GM20431 (cell line): ENCODE data around the gene ZFPM1.
"Not testable (repeated sequence)": the region's sequence is repeated elsewhere in the genome, so short reads cannot be mapped to it uniquely, and the experiment has no call there.

Source experiments
- in situ Hi-C: fragments of 300-500 bp; cut with MseI, MboI; formaldehyde crosslinking; loops from one replicate; pipeline ENCODE4 v1.15.0; 2020; ENCODE audit warnings: low sequenced_read_pairs; ENCODE audit not compliant: unreplicated experiment

ZFPM1 gene

GRCh38 chr16:88459366-88460073, 6.4 kb downstream of the ZFPM1 start:
- in situ Hi-C loops, result no loop called here

DNA sequence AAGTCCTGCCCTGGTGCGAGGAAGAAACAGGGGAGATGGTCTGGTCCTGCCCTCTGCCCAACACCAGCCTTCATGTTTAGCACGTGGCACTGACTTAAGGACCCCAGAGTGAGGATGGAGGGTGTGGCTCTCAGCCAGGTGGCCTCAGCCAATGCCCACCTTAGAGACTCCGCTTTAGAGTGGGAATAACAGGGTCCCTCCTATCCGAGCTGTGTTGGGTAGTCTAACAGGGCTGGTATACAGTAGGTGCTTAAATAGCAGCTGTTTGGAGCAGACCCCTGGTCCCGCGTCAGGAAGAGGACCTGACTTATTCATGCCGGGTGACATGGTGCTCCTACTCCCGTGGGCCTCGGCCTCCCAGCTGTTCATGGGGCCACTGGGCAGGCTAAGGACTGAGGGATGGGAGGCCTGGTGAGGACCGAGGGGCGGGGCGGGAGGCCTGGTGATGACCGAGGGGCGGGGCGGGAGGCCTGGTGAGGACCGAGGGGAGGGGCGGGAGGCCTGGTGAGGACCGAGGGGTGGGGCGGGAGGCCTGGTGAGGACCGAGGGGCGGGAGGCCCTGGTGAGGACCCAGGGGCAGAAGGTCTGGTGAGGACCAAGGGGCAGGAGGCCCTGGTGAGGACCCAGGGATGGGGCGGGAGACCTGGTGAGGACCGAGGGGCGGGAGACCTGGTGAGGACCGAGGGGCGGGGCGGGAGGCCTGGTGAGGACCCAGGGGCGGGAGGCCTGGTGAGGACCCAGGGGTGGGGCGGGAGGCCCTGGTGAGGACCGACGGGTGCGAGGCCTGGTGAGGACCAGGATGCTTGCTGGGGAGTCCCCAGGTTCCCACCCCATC, 7.6 kb downstream of the ZFPM1 start:
- in situ Hi-C loops, result no loop called here

DNA sequence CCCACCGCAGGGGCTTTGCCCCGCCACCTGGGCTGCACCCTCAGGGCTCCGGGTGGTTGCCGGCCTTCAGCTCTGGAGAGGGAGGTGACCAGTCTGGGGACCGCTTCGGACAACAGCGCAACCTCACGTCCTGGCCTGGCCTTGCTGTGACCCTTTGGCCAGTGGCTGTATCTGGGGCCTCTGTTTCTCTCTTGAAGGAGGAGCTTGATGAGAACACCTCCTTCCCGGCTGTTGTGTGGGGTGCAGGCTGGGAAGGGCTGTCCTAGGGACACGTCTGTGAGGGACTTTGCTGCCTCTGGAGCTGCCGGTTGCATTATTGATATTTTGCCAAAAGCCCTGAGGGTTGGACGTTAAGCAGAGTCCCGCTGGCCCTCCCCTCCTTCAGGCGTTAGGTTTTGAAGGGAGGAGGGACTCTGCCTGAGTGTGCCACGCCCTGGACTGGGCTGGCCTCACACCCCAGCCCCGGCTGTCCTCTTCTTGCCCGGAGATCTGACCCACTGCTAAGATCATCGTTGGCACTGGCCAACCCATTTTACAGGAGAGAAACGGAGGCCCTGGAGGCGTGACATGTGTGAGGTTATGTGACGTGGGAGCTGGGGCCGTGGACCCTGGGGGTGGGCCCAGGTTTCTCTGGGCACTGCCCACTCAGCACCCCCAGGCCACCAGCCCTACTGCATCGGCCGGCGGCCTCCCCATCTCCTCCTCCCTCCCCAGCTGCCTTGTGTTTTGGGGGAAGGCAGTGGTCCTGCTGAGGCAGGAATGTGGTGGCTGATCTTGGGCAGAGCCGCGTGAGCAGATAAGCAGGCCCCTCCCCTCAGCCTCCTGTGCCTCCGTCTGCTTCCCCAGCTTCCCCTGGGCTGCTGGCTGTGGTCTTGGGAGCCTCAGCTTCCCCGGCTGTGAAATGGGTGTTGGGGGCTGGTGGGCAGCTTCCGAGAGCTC, 8.5 kb downstream of the ZFPM1 start:
- in situ Hi-C loops, result no loop called here

DNA sequence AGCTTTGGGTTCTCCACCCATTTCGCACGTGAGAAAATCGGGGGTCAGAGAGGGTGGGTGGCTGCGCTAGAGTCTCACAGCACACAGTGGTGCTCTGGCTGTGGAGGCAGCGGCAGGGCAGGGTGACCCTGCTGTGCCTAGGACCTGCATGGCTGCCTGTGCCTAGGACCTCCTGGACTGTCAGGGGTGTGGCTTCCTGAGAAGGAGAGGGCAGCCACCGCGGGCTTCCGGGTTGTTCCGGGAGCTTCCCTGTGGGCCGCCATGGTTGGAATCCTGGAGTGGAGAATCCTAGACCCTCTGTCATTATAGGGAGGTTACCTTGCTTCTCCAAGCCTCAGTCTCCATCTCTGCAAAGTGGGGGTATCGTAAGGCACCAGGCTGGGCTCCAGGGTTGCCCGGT, 9.3 kb downstream of the ZFPM1 start:
- in situ Hi-C loops, result no loop called here

GRCh38 chr16:88463411-88463810, 10.3 kb downstream of the ZFPM1 start:
- in situ Hi-C loops, result no loop called here

- in situ Hi-C loops, result no loop called here
Observed at GRCh38 chr16:88464447-88465318, 11.6 kb downstream of the ZFPM1 start.

DNA sequence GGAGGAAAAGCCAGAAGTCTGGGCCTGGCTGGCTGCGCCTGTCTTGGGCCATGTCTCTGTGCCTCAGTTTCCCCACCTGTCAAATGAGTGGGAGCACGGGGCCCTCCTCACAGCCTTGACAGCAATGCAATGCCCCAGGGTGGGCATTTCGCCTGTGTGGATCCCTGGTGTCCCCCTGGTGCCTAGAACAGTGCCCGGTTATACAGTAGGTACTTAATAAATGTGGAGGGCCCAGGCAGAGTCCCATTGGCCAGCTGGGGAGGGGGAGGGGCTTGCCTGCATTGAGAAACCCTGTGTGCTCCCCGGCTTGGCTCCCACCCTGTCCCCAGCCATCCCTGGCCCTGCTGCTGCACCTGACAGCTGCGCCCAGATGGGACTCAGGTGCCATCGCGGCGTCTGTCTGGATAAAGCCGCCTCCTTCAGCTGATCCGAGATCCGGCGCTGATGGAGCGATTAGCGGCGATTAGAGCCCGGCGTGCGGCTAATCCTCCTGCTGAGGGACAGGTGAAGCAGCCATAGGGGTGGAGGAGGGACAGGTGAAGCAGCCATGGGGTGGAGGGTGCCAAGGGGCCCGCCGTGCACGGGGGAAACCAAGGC, 12.4 kb downstream of the ZFPM1 start:
- in situ Hi-C loops, result no loop called here

DNA sequence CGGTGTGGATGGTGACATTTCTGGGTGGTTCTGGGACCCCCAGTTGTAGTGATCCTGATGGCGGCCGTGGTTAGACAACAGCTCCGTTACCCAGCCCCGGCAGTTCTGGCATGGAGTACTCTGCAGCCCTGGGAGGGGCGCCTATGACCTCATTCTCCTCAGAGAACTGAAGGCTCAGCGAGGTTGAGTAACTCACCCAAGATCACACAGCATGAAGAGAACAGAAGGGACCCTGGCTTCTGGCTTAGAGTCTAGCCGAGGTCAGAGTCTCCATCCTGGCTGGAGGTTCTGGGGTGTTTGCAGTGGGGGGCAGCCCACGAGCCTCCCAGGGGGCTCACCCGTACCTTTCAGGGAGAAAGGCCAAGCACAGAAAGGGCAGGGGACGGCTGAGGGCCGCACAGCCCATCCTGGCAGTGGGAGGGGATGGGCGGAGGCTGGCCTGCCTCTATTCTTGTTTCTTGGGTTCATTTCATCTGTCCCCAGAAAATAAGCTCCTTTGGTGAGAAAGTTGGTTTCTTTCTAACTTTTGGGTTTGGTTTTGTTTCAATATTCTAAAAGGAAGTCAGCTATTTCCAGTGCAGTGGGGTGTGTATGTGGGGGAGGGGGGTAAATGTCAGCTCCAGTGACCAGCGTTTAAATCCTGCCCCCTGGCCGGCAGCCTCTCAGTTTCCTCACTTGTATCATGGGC, 13.2 kb downstream of the ZFPM1 start:
- in situ Hi-C loops, result no loop called here

DNA sequence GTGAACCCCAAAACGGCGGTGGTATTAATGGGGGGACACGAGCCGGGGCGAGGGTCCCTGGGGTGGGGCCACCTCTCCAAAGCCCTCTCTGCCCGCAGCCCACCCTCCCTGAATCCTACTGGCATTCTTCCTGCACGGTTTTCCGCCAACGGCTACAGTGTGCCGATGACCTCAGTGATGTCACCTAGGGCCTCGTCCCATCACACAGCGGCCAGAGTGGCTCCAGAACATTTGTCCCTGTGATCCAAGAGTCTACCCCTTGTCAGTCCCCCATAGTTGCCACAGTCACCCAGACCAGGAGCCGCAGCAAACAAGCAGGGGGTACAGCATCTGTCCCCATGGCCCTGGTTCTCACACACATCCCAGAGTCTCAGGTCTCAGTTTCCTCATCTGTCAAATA, 13.9 kb downstream of the ZFPM1 start:
- in situ Hi-C loops, result no loop called here

DNA sequence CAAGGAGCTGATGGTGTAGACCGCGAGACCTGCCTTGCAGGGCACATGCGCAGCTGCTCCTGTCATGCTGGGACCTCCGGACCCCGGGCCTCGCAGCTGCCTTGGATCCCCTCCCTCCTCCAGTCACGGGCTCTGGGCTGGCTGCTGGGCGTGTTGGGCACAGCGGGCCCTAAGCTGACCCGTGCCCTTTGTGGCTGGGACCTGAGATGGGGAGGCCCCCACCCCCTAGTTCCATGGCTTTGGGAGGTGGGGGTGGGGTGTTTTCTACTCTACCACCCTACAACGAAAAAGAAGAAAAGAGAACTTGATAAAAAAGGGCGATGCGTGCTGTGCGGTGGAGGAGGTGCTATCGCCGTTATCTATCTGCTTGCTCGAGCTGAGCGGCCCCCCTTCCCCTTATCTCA, 14.5 kb downstream of the ZFPM1 start:
- in situ Hi-C loops, result no loop called here

GRCh38 chr16:88468275-88469129, 15.4 kb downstream of the ZFPM1 start:
- in situ Hi-C loops, result no loop called here

DNA sequence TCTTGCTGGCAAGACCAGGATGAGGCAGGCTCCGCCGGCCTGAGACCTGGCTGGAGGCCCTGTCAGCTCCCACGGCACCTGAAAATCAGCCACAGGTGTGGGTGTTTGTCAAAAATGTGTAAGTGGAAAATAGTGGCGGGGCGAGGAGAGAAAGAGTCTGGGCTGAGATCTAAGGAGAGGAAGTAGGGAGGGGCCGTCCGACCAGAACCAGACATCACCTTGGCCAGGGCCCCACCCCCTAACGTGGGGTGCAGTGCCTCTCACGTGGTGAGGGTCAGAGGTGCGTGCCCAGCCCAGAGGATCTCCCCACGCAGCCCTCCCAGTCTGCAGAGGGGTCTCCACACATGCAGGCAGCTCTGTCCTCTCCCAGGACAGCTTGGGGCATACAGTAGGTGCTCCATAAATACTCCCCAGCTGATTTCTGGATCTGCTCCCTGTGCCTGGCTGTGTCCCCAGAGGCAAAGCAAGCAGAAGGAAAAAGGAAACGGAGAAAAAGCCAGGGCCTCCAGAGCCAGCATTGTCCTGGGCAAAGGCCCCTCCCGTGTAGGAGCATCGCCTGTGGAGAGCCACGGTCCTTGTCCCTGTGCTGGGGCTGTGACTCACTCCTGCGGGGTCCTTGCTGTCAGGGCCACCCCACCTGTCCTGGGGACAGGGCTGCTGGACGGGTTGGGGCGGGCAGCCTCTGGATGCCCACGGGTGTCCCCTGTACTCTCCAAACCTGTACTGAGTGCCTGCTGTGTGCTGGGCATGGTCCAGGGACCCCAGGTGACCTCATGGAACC, 16.7 kb downstream of the ZFPM1 start:
- in situ Hi-C loops, result no loop called here

- in situ Hi-C loops, result not testable (repeated sequence)
Observed at GRCh38 chr16:88470396-88470680, 17.3 kb downstream of the ZFPM1 start.

DNA sequence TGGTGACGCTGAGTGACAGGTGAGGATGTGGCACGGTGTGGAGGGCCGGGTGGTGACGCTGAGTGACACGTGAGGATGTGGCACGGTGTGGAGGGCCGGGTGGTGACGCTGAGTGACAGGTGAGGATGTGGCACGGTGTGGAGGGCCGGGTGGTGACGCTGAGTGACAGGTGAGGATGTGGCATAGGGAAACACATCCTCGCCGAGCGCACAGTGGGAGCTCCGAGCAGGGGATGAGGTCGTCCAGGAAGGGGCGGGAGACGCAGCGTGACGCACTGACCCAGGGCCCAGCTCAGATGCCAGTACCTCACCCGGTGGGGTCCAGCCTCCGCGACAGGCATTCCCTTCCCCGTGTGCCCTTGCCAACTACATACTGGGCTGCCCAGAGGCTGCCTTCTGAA, 17.6 kb downstream of the ZFPM1 start:
- in situ Hi-C loops, result not testable (repeated sequence)

DNA sequence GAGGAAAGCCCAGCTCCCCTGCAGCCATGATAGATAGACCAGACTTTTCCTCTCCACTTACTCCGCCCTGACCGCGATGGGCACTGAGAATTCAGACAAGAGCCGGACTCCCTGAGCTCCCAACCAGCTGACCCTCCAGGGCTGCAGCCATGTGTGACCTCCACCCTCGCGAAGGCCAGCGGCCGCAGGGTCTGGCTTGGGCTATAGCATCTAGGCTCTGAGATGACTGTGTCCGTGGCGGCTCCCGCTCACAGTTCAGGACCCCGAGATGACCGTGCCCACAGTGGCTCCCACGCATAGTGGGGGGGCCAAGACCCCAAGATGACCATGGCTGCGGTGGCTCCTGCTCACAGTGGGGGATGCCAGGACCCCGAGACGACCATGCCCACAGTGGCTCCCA, 18.0 kb downstream of the ZFPM1 start:
- in situ Hi-C loops, result no loop called here

- in situ Hi-C loops, result no loop called here
Observed at GRCh38 chr16:88471575-88471974, 18.5 kb downstream of the ZFPM1 start.

DNA sequence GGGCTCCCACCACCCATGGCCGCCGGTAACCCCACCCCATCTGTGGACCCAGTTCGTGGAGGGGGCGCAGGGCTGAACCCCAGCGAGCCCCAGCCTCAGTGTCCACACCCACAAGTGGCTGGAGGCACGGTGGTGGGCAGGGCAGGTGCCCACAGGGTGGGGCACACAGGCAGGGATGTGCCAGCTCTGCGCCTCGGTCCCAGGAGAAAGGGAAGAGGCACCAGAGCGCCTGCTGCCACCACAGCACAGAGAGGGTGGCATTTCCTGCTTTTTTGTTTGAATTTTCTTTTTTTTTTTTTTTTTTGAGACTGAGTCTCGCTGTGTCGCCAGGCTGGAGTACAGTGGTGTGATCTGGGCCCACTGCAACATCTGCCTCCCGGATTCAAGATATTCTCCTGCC, 19.0 kb downstream of the ZFPM1 start:
- in situ Hi-C loops, result no loop called here
